GM21447 (cell line): ENCODE data around the gene SLC35F5.
A peak's percentile ranks its signal among the peaks of the same experiment; 100 is the strongest.
"Not testable (repeated sequence)": the region's sequence is repeated elsewhere in the genome, so short reads cannot be mapped to it uniquely, and the experiment has no call there.

Experiments used
- ATAC-seq: cut with Tn5 transposase; IDR thresholded peaks from one replicate; pipeline ENCODE4 v1.9.1; 2021; ENCODE audit not compliant: unreplicated experiment

SLC35F5 gene

DNA sequence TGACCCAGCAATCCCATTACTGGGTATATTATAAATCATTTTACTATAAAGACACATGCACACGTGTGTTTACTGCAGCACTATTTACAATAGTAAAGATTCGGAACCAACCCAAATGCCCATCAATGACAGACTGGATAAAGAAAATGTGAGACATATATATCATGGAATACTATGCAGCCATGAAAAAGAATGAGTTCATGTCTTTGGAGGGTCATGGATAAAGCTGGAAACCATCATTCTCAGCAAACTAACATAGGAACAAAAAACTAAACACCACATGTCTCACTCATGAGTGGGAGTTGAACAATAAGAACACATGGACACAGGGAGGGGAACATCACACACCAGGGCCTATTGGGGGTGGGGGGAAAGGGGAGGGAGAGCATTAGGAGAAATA, 58.2 kb downstream of the SLC35F5 start:
- ATAC-seq, result not testable (repeated sequence)

GRCh38 chr2:113697516-113697915, 58.9 kb downstream of the SLC35F5 start:
- no peak for ATAC-seq

GRCh38 chr2:113694438-113694837, 62.0 kb downstream of the SLC35F5 start:
- no peak for ATAC-seq

DNA sequence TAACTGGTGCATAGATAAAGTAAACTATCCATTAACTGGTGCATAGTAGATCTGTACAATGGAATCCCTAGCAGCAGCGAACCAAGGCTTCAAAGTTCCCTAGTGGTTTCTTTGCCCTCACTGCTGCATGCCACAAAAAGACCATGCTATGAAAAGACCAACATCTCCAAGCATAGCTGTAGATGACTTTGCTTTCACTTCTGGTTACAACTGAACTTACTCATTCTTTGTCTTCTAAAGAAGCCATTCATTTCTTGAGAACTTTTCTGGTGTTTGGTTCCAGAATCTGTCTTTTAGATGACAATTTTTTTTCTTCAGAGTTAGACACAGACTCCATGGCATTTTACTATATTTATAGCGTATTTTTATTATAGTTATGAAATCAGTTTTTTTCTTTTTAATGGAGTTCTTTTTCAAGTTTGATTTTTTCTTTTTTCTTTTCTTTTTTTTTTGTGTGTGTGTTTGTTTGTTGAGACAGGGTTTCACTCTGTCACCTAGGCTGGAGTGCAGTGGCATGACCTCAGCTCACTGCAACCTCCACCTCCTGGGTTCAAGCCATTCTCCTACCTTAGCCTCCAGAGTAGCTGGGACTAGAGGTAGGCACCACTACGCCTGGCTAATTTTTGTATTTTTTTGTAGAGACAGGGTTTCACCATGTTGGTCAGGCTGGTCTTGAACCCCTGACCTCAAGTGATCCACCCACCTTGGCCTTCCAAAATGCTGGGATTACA, 63.6 kb downstream of the SLC35F5 start:
- peak; percentile 73 for ATAC-seq

DNA sequence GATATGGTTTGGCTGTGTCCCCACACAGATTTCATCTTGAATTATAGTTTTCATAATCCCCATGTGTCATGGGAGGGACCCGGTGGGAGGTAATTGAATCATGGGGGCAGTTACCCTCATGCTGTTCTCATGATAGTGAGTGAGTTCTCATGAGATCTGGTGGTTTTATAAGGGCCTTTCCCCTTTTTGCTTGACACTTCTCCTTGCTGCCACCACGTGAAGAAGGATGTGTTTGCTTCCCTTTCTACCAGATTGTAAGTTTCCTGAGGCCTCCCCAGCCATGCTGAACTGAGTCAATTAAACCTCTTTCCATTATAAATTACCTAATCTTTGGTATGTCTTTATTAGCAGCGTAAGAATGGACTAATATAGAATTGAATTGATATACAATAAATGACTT, 65.6 kb downstream of the SLC35F5 start:
- ATAC-seq, result not testable (repeated sequence)

DNA sequence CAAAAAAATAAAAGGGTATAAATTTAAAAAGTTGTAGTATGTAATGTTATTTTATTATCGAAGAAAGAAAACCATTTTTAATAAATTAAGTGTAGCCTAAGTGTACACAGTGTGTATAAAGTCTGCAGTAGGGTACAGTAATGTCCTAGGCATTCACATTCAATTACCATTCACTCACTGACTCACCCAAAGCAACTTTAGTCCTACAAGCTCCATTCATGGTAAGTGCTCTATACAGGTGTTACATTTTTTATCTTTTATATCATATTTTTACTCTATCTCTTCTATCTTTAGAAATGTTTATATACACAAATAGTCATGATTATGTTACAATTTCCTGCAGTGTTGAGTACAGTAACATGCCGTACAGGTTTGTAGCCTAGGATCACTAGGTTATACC, 69.9 kb downstream of the SLC35F5 start:
- ATAC-seq, result no peak

DNA sequence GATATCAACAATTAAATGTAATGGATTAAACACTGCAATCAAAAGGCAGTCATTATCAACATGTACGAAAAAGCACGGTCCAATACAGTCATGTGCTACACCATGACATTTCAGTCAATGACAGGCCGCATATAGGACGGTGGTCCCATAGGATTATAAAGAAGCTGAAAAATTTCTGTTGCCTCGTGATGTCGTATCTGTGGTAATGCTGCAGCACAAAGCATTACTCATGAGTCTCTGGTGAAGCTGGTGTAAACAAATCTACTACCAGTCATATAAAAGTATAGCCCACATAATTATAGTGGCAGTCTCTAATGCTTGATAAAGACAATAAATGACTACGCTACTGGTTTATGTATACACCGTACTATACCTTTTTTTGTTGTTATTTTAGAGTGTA, 71.0 kb downstream of the SLC35F5 start:
- no peak for ATAC-seq

DNA sequence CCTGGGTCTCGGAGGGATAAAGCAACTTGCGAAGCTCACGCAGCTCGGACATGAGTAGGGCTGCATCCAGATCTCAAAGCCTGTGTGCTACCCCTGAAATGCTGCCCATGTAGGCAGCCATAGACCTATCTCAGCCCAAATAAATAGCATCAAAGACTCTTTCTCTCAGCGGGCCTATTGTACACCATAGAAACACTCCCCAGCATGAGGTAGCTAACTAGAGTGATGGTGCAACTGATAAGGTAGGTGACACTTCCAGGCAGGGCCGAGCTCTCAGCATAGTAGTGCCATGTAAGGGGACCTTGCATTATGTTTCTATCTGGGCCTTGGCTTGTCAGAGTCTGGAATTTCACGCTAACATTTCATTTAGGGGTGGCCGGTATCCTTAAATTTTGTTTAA, 77.0 kb downstream of the SLC35F5 start:
- no peak for ATAC-seq

DNA sequence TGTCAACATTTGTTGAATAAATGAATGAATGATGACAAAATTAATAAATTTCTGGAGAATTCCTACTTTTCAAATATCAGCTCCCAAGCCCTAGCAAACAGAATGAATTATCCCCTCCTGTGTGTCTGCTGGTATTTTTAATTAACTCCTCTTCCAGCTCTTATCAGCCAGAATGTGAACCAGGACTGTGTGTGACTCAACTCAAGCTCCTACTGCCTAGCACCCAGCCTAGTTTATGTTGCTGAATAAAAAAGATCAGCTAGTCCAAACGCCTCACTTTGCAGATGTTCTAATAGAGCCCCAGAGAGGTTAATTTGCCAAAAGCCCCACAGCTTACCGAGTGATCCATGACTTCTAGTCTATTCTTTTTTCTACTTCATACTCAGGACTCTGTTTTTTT, 79.1 kb downstream of the SLC35F5 start:
- ATAC-seq, result no peak

GRCh38 chr2:113676623-113677266, 79.7 kb downstream of the SLC35F5 start:
- no peak for ATAC-seq

GRCh38 chr2:113675875-113676274, 80.6 kb downstream of the SLC35F5 start:
- no peak for ATAC-seq

- no peak for ATAC-seq
Observed at GRCh38 chr2:113672326-113672932, 84.0 kb downstream of the SLC35F5 start.

DNA sequence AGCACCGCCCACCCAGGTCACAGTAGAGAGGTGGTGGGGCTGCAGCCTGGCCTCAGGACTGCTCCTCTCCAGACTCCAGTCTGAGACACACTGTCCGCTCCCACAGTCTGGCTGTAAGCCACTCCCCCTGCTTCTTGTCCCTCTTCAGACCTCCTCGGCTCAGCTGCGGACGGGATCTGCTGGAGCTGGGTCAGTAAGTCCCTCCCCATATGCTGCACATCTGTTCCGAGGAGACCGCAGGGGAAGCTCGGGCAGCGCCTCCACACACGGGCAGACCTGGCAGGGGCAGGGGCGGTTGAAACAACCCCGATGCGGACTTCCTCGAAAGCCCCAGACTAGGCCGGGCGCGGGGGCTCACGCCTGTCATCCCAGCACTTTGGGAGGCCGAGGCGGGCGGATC, 87.4 kb downstream of the SLC35F5 start:
- ATAC-seq, result not testable (repeated sequence)

GRCh38 chr2:113664761-113665533, 91.5 kb downstream of the SLC35F5 start:
- not testable (repeated sequence) for ATAC-seq

DNA sequence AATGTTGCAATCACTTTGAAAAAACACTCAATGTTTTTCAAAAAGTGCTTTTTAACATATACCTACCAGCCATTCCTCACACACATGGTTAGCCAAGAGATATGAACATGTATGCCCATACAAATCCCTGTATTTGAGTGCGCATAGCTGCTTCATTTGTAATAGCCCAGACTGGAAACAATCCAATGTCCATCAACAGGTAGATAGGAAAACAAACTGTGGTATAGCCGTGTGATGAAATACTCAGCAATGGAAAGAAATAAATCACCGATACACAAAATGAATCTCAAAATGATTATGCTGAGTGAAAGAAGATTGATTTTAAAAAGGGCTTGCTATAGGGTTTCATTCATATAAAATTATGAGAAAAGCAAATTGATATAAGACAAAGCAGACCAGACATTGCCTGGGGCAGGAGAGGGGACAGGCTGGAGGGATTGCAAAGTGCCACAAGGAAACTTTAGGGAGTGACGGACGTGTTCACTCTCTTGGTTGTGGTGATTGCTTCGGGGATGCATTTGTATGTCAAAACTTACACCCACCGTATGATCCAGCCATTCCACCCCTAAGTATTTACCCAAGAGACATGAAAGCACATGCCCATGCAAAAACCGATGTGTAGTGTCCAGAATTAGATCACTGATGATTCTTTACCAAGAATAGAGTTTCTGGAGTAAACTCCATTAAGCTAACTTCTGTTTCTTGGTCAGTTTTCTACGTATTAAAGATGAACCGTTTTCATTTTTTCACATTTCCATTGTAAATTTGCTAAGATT, 93.0 kb downstream of the SLC35F5 start:
- not testable (repeated sequence) for ATAC-seq
